Right cardiac atrium (tissue), 5 donors: Measurements from ENCODE around the gene MLYCD. TPM values are rescaled to one million over a fixed set of nuclear protein-coding genes. Genes with fewer than 3 reads are reported as not detected.

ENCODE experiments used
- ATAC-seq, 2 donors: fragments of 200-7000 bp; cut with Tn5 transposase; one replicate each; pipeline versions ENCODE4 v1.8.0 to v1.9.1; 2020; ENCODE audit warnings: moderate library complexity in 2 of 2, mild to moderate bottlenecking in 1 of 2
- DNase-seq, 3 donors: peaks; one replicate each; pipeline ENCODE4 v3.0.0-alpha.2; 2020
- H3K27ac ChIP-seq: one replicate; pipeline ENCODE4 v1.5.1; 2013; ENCODE audit warnings: mild to moderate bottlenecking, low read length, control low read depth, moderate library complexity
- H3K27me3 ChIP-seq: one replicate; pipeline ENCODE4 v1.6.1; 2013; ENCODE audit not compliant: control insufficient read depth, insufficient read depth
- H3K4me1 ChIP-seq: one replicate; pipeline ENCODE4 v1.6.1; 2013; ENCODE audit warnings: low read length; ENCODE audit not compliant: control insufficient read depth, insufficient read depth
- H3K4me3 ChIP-seq: one replicate; pipeline ENCODE4 v1.5.1; 2013; ENCODE audit warnings: low read length, control low read depth
- H3K9me3 ChIP-seq: one replicate; pipeline ENCODE4 v1.6.1; 2013; ENCODE audit warnings: low read length; ENCODE audit not compliant: control insufficient read depth
- WGBS: extraction: QIAGEN DNeasy Blood & Tissue Kit; methylation state at CpG from one replicate; pipeline ENCODE4 v1.1.7; 2013; 5-methylcytosine and 5-hydroxymethylcytosine counted together
- intact Hi-C, 4 donors: fragments of 100-400 bp; cut with DNase I; formaldehyde crosslinking; loops; one replicate each; pipeline versions ENCODE4 v1.11.0 to v1.14.0; 2022 to 2023
- polyA plus RNA-seq: library from polyadenylated mRNA; stranded (reverse); fragments of 200-250 nt; gene quantifications from one replicate; pipeline ENCODE4 v1.2.3, GENCODE V29; 2013
- total RNA-seq, 4 donors: library from RNA; stranded (reverse); fragmentation: NEBNext Ultra II Directional; extraction: Animal tissue kit (Norgen Biotek cat#: 25700); gene quantifications; one replicate each; pipeline ENCODE4 v1.2.1, GENCODE V29; 2021
- donor health status: healthy with polysubstance abuse.
- donor health status: DM: no; HTN: yes; CAD: no.
- donor health status: DM: no; HTN: no; CAD: no.
- donor health status: DM: no; HTN: yes; CAD: no; lungs with severe emphysema.
- donor health status: DM: yes; HTN: yes; CAD: no.

The MLYCD gene
- total and polyA plus RNA-seq, 5 donors, result 24.1 to 34.5 (median 27.4) TPM

GRCh38 chr16:83899272-83899897, 470 bp downstream of the MLYCD start:
- peak overlapping the region; percentile 78 for H3K4me3 ChIP-seq
- no peaks in the 10 kb centered on the region for H3K27me3 ChIP-seq
- DNase-seq (peak; percentile 53 to 85 (median 82)), ATAC-seq (peak; percentile 40 to 46)
- H3K9me3 ChIP-seq, result no peaks in the 10 kb centered on the region
- intact Hi-C loops, result no loop called here
- peak overlapping the region; percentile 95 for H3K27ac ChIP-seq
- H3K4me1 ChIP-seq, result peaks cover 3% of the 10 kb centered on the region
- under 1% methylated on average over 73 of the region's 73 CpGs for WGBS

DNA sequence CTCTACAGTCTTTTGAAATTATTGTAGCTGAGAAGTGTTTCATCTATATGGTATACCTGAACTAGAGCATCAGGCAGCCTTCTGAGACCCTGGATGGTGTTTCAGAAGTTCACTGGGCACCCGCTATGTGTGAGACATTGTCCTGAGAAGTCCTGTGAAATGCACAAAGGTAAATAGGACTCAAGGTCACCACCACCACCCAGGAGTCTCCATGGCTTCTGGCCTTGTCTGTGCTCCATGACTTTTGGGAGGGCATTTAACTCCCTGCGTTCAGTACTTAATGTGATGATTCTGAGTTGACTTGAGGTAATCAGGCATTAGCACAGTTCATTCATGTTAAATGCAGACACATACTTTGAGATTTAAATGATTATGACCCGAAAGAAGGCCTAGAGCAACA, 1.1 kb downstream of the MLYCD start:
- Histone ChIP-seq H3K4me3 (peak overlapping the region; percentile 78), H3K4me1 (peaks cover 7% of the 10 kb centered on the region), H3K9me3 (no peaks in the 10 kb centered on the region), H3K27me3 (no peaks in the 10 kb centered on the region), H3K27ac (peak overlapping the region; percentile 95)
- intact Hi-C loops, result no loop called here
- 68% methylated on average over 3 of the region's 3 CpGs for WGBS
- ATAC-seq (no peak), DNase-seq (no peak)

DNA sequence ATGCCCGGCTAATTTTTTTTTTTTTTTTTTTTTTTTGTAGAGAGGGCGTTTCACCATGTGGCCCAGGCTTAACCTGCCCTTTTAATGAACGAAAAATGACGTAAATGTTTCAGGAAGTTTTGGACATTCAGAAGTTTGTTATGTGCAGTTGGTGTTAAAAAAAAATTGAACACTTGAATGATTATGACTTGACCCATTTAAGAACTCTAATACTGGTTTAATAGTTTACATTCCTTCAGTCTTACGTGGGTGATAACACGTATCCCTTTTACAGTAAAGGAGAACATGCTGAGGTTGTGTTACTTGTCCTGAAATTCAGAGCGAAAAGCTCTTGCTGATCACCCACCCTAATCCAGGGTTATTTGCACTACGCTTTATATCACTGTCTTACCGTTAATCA, 1.7 kb downstream of the MLYCD start:
- 80% methylated on average over 9 of the region's 9 CpGs for WGBS
- H3K4me1 ChIP-seq, result peaks cover 7% of the 10 kb centered on the region

DNA sequence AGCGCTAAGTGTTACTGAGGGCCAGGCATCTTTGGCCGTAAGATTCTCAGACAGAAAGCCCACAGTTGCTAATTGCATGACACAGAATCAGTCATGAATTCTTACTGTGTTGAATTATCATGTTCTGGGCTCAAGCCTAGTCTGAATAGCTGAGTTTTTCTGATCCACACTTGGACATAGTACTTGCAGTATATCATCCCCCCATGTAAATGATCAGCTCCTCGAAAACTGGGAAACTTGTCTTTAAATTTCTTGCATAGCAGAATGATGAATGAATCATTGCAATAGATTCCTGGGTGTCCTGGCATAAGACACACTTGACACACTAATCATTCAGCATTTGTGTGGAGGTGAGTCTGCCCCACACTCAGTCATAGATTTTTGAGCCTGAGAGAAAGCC, 2.2 kb downstream of the MLYCD start:
- peak overlapping the region; percentile 78 for H3K4me3 ChIP-seq
- H3K27ac ChIP-seq, result peak overlapping the region; percentile 44
- H3K27me3 ChIP-seq, result no peaks in the 10 kb centered on the region
- H3K9me3 ChIP-seq, result no peaks in the 10 kb centered on the region
- H3K4me1 ChIP-seq, result peaks cover 7% of the 10 kb centered on the region
- no peak for DNase-seq
- no peak for ATAC-seq
- WGBS, result 79% methylated on average over 3 of the region's 3 CpGs
- intact Hi-C loops, result no loop called here

More for the DNA sequence above, 1.7 kb downstream of the MLYCD start:
- intact Hi-C loops, result no loop called here
- peak overlapping the region; percentile 78 for H3K4me3 ChIP-seq
- H3K9me3 ChIP-seq, result no peaks in the 10 kb centered on the region
- ATAC-seq, result no peak
- no peak overlapping the region for H3K27ac ChIP-seq
- no peaks in the 10 kb centered on the region for H3K27me3 ChIP-seq
- DNase-seq, result no peak

DNA sequence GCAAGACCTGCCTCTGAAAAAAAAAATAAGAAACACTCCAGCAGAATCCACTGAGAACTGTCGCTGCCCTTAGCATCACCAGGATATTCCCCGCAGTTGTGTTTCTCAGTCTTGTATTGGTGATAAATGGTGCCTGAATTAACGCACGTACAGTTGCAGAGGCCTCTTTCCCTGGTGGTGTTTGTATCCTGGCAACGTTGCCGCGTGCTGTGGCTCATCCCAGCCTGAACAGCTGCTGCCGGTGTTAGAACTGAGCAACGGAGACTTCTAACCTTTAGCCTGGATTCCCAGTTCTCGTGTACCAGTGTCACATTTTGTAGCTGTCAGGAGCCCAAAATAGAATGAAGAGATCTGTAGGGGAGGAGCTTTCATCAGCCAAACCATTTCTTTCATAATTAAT, 4.8 kb downstream of the MLYCD start:
- Histone ChIP-seq H3K27me3 (no peaks in the 10 kb centered on the region), H3K27ac (peak overlapping the region; percentile 58), H3K9me3 (no peaks in the 10 kb centered on the region), H3K4me1 (peaks cover 4% of the 10 kb centered on the region), H3K4me3 (no peak overlapping the region)
- DNase-seq, result peak; percentile 68 to 84 (median 82)
- intact Hi-C loops, result no loop called here
- WGBS, result 43% methylated on average over 10 of the region's 10 CpGs
- ATAC-seq, result peak; percentile 74 to 81

GRCh38 chr16:83906683-83907082, 7.8 kb downstream of the MLYCD start:
- Histone ChIP-seq H3K27ac (no peak overlapping the region), H3K4me1 (peaks cover 4% of the 10 kb centered on the region), H3K9me3 (no peaks in the 10 kb centered on the region), H3K4me3 (no peak overlapping the region), H3K27me3 (no peaks in the 10 kb centered on the region)
- intact Hi-C loops, result no loop called here
- WGBS, result 32% methylated on average over 8 of the region's 8 CpGs
- DNase-seq, result no peak
- no peak for ATAC-seq

GRCh38 chr16:83907111-83907510, 8.2 kb downstream of the MLYCD start:
- H3K9me3 ChIP-seq, result no peaks in the 10 kb centered on the region
- H3K4me3 ChIP-seq, result no peak overlapping the region
- H3K4me1 ChIP-seq, result peaks cover 4% of the 10 kb centered on the region
- 80% methylated on average over 8 of the region's 8 CpGs for WGBS
- no peak overlapping the region for H3K27ac ChIP-seq
- DNase-seq, result no peak
- ATAC-seq, result no peak
- H3K27me3 ChIP-seq, result no peaks in the 10 kb centered on the region
- intact Hi-C loops, result no loop called here

- H3K4me1 ChIP-seq, result peaks cover 4% of the 10 kb centered on the region
- intact Hi-C loops, result no loop called here
- no peak for DNase-seq
- no peak overlapping the region for H3K27ac ChIP-seq
- H3K9me3 ChIP-seq, result no peaks in the 10 kb centered on the region
- 85% methylated on average over 15 of the region's 15 CpGs for WGBS
- ATAC-seq, result no peak
- no peak overlapping the region for H3K4me3 ChIP-seq
- no peaks in the 10 kb centered on the region for H3K27me3 ChIP-seq
Measured at GRCh38 chr16:83907631-83908250, 8.8 kb downstream of the MLYCD start.

- intact Hi-C loops, result no loop called here
- DNase-seq (no peak), ATAC-seq (no peak)
- no peaks in the 10 kb centered on the region for H3K9me3 ChIP-seq
- H3K27ac ChIP-seq, result no peak overlapping the region
- H3K4me3 ChIP-seq, result no peak overlapping the region
- H3K27me3 ChIP-seq, result no peaks in the 10 kb centered on the region
- H3K4me1 ChIP-seq, result peaks cover 6% of the 10 kb centered on the region
- 77% methylated on average over 2 of the region's 2 CpGs for WGBS
Measured at GRCh38 chr16:83908798-83909197, 9.9 kb downstream of the MLYCD start.

GRCh38 chr16:83911290-83911689, 12.4 kb downstream of the MLYCD start:
- Histone ChIP-seq H3K9me3 (no peaks in the 10 kb centered on the region), H3K4me1 (peaks cover 2% of the 10 kb centered on the region), H3K27me3 (no peaks in the 10 kb centered on the region), H3K4me3 (no peak overlapping the region), H3K27ac (no peak overlapping the region)
- DNase-seq (no peak), ATAC-seq (no peak)
- intact Hi-C loops, result no loop called here
- 91% methylated on average over 10 of the region's 10 CpGs for WGBS

- Histone ChIP-seq H3K4me1 (peaks cover 2% of the 10 kb centered on the region), H3K4me3 (no peak overlapping the region), H3K27me3 (no peaks in the 10 kb centered on the region), H3K9me3 (no peaks in the 10 kb centered on the region), H3K27ac (peak overlapping the region; percentile 94)
- WGBS, result 60% methylated on average over 12 of the region's 12 CpGs
- ATAC-seq (peak; percentile 69 to 71), DNase-seq (peak in 2 of 3 donors; percentile 67 to 78)
- intact Hi-C loops, result no loop called here
Measured at GRCh38 chr16:83912519-83913244, 13.8 kb downstream of the MLYCD start.
